CD4-positive, CD25-positive, alpha-beta regulatory T cell (primary cell): ENCODE measurements around the gene AP3S1. TPM values are rescaled to one million over a fixed set of nuclear protein-coding genes. Genes with fewer than 3 reads are reported as not detected.

Experiments
- ATAC-seq, 2 donors: fragments of 150-1000 bp; cut with Tn5 transposase; one replicate each; pipeline ENCODE4 v1.10.0; 2021; ENCODE audit warnings: low read depth in 2 of 2, moderate number of reproducible peaks in 2 of 2, moderate library complexity in 1 of 2
- DNase-seq, 3 donors: peaks; one replicate each; pipeline versions ENCODE4 v3.0.0 to v3.0.0-alpha.2; 2012 to 2022; ENCODE audit warnings: mixed read lengths in 1 of 3
- H3K27ac ChIP-seq: one replicate; pipeline ENCODE4 v1.7.0; 2013; ENCODE audit warnings: mild to moderate bottlenecking, low read length; ENCODE audit not compliant: insufficient read depth, poor library complexity, severe bottlenecking
- H3K27me3 ChIP-seq: one replicate; pipeline ENCODE4 v1.7.0; 2013; ENCODE audit warnings: low read length; ENCODE audit not compliant: control insufficient read depth, insufficient read depth
- H3K36me3 ChIP-seq: one replicate; pipeline ENCODE4 v1.7.0; 2013; ENCODE audit warnings: mild to moderate bottlenecking, low read length, moderate library complexity; ENCODE audit not compliant: control insufficient read depth, insufficient read depth
- H3K4me1 ChIP-seq: 2 replicates; pipeline ENCODE4 v1.7.0; 2013; ENCODE audit warnings: mild to moderate bottlenecking, low read length; ENCODE audit not compliant: insufficient read depth, control insufficient read depth, poor library complexity, severe bottlenecking
- H3K4me3 ChIP-seq: one replicate; pipeline ENCODE4 v1.7.0; 2013; ENCODE audit warnings: low read depth, mild to moderate bottlenecking, low read length, moderate library complexity
- H3K9me3 ChIP-seq, 2 experiments: 1 replicate in 1 of 2; 2 replicates in 1 of 2; pipeline ENCODE4 v1.7.0; 2013; ENCODE audit warnings: low read length in 2 of 2, mild to moderate bottlenecking in 1 of 2, moderate library complexity in 1 of 2; ENCODE audit not compliant: control insufficient read depth in 2 of 2
- H3K27ac Mint-ChIP-seq, 3 donors: one replicate each; pipeline ENCODE4 v1.8.0; 2020 to 2022; ENCODE audit warnings: mild to moderate bottlenecking in 3 of 3, mixed read lengths in 3 of 3, moderate library complexity in 2 of 3
- H3K27me3 Mint-ChIP-seq: one replicate; pipeline ENCODE4 v1.8.0; 2022; ENCODE audit warnings: mild to moderate bottlenecking, mixed read lengths
- H3K36me3 Mint-ChIP-seq: one replicate; pipeline ENCODE4 v1.8.0; 2020; ENCODE audit warnings: mixed read lengths
- H3K4me1 Mint-ChIP-seq, 4 donors: one replicate each; pipeline ENCODE4 v1.8.0; 2020 to 2022; ENCODE audit warnings: mixed read lengths in 4 of 4, mild to moderate bottlenecking in 1 of 4
- H3K4me3 Mint-ChIP-seq, 4 donors: one replicate each; pipeline ENCODE4 v1.8.0; 2020 to 2022; ENCODE audit warnings: mild to moderate bottlenecking in 4 of 4, mixed read lengths in 4 of 4, moderate library complexity in 3 of 4
- H3K9me3 Mint-ChIP-seq, 7 donors: one replicate each; pipeline ENCODE4 v1.8.0; 2020 to 2022; ENCODE audit warnings: mixed read lengths in 7 of 7, mild to moderate bottlenecking in 3 of 7, moderate library complexity in 2 of 7
- polyA plus RNA-seq, 4 donors: library from polyadenylated mRNA; unstranded; fragments of 300-500 nt; fragmentation: Illumina TruSeq; gene quantifications; one replicate each; pipeline ENCODE4 v1.2.3, GENCODE V29; 2021
- total RNA-seq: library from RNA; stranded (reverse); gene quantifications from one replicate; pipeline ENCODE4 v1.2.3, GENCODE V29; 2022

AP3S1 gene
- total and polyA plus RNA-seq, 5 donors from 2014 or later = 39.5 to 77.5 (median 62.1) TPM

GRCh38 chr5:115941051-115941675 lies 99.4 kb downstream of the AP3S1 start:
- no peak overlapping the region for H3K27ac ChIP-seq
- no peaks in the 10 kb centered on the region for H3K4me1 Mint-ChIP-seq
- H3K9me3 Mint-ChIP-seq = peaks cover 0 to 8% (median 3%) of the 10 kb centered on the region in 7 donors
- no peak overlapping the region for H3K27ac Mint-ChIP-seq
- no peaks in the 10 kb centered on the region for H3K27me3 ChIP-seq
- H3K4me1 ChIP-seq = no peaks in the 10 kb centered on the region
- no peaks in the 10 kb centered on the region for H3K36me3 Mint-ChIP-seq
- H3K9me3 ChIP-seq = no peaks in the 10 kb centered on the region
- no peak overlapping the region for H3K4me3 ChIP-seq
- no peak for DNase-seq
- H3K27me3 Mint-ChIP-seq = peaks cover 8% of the 10 kb centered on the region
- no peak overlapping the region for H3K4me3 Mint-ChIP-seq
- H3K36me3 ChIP-seq = no peaks in the 10 kb centered on the region
- no peak for ATAC-seq

DNA sequence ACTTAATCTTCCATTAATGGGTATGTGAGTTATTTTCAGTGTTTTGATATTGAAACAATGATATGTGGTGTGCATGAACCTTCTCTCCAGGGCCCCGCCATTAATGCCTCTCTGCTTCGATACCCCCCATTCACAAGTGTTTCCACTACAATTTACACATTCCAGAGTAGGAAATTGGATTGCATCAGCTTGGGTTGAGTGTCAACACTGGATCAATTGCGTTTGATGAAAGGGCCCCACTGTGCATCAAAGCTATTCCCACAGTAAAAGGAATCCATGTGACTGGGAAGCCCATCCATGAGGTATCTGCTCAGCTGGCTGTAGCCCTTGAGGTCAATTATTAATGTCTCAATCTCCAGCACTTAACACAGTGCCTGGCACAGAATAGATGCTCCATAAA lies 102.8 kb downstream of the AP3S1 start:
- no peak overlapping the region for H3K4me3 ChIP-seq
- H3K36me3 Mint-ChIP-seq = no peaks in the 10 kb centered on the region
- H3K27ac ChIP-seq = no peak overlapping the region

DNA sequence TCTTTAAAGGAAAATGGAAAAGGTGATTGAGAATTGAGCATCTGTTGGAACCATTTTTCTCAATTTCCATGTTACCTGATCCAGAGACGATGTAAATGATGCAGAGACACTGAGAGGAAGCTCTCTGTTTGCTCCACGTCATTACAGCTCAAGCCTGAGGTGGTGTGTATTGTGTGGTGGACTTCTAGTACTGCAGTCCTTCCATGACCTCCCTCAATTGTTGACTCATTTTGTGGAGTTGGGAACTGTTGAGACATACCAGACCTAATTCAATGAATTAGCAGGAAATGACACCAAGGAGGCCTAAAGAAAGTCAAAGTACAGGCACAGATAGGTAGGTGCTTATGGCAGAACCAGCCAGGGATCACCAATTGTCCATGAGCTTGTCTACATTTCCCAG lies 104.9 kb downstream of the AP3S1 start:
- no peaks in the 10 kb centered on the region for H3K9me3 ChIP-seq
- H3K4me1 Mint-ChIP-seq = no peaks in the 10 kb centered on the region
- no peak overlapping the region for H3K4me3 Mint-ChIP-seq
- no peak overlapping the region for H3K27ac Mint-ChIP-seq
- H3K4me1 ChIP-seq = no peaks in the 10 kb centered on the region
- no peaks in the 10 kb centered on the region for H3K36me3 ChIP-seq
- peaks cover 17% of the 10 kb centered on the region for H3K27me3 Mint-ChIP-seq
- no peaks in the 10 kb centered on the region for H3K27me3 ChIP-seq
- peaks cover 0 to 4% (median 0%) of the 10 kb centered on the region in 7 donors for H3K9me3 Mint-ChIP-seq
- H3K27ac ChIP-seq = no peak overlapping the region
- no peak overlapping the region for H3K4me3 ChIP-seq
- DNase-seq (no peak), ATAC-seq (no peak)
- H3K36me3 Mint-ChIP-seq = no peaks in the 10 kb centered on the region

More for the DNA sequence above, 102.8 kb downstream of the AP3S1 start:
- ATAC-seq (no peak), DNase-seq (no peak)
- Histone ChIP-seq H3K9me3 (no peaks in the 10 kb centered on the region), H3K27me3 (no peaks in the 10 kb centered on the region), H3K4me1 (no peaks in the 10 kb centered on the region), H3K36me3 (no peaks in the 10 kb centered on the region)
- no peak overlapping the region for H3K4me3 Mint-ChIP-seq
- H3K9me3 Mint-ChIP-seq = peaks cover 0 to 8% (median 3%) of the 10 kb centered on the region in 7 donors
- no peak overlapping the region for H3K27ac Mint-ChIP-seq
- H3K27me3 Mint-ChIP-seq = peaks cover 12% of the 10 kb centered on the region
- H3K4me1 Mint-ChIP-seq = no peaks in the 10 kb centered on the region

GRCh38 chr5:115947260-115947659 lies 105.5 kb downstream of the AP3S1 start:
- Histone ChIP-seq H3K4me3 (no peak overlapping the region), H3K27ac (no peak overlapping the region), H3K27me3 (no peaks in the 10 kb centered on the region), H3K9me3 (no peaks in the 10 kb centered on the region), H3K36me3 (no peaks in the 10 kb centered on the region), H3K4me1 (no peaks in the 10 kb centered on the region)
- Mint-ChIP-seq H3K27ac (no peak overlapping the region), H3K27me3 (peaks cover 19% of the 10 kb centered on the region), H3K4me1 (no peaks in the 10 kb centered on the region), H3K4me3 (no peak overlapping the region), H3K36me3 (no peaks in the 10 kb centered on the region), H3K9me3 (peaks cover 0 to 3% (median 0%) of the 10 kb centered on the region in 7 donors)
- DNase-seq (no peak), ATAC-seq (no peak)

GRCh38 chr5:115948091-115948534 lies 106.4 kb downstream of the AP3S1 start:
- Mint-ChIP-seq H3K4me3 (no peak overlapping the region), H3K36me3 (no peaks in the 10 kb centered on the region), H3K27me3 (peaks cover 14% of the 10 kb centered on the region), H3K27ac (no peak overlapping the region), H3K4me1 (no peaks in the 10 kb centered on the region), H3K9me3 (peaks cover 0 to 3% (median 0%) of the 10 kb centered on the region in 7 donors)
- peaks cover 3% of the 10 kb centered on the region for H3K27me3 ChIP-seq
- no peak for DNase-seq
- H3K4me1 ChIP-seq = no peaks in the 10 kb centered on the region
- no peak overlapping the region for H3K27ac ChIP-seq
- no peak overlapping the region for H3K4me3 ChIP-seq
- H3K9me3 ChIP-seq = no peaks in the 10 kb centered on the region
- no peak for ATAC-seq
- H3K36me3 ChIP-seq = no peaks in the 10 kb centered on the region

GRCh38 chr5:115949096-115949495 lies 107.4 kb downstream of the AP3S1 start:
- Mint-ChIP-seq H3K27ac (no peak overlapping the region), H3K36me3 (no peaks in the 10 kb centered on the region), H3K4me3 (no peak overlapping the region), H3K9me3 (peaks cover 0 to 7% (median 0%) of the 10 kb centered on the region in 7 donors), H3K4me1 (no peaks in the 10 kb centered on the region), H3K27me3 (peaks cover 14% of the 10 kb centered on the region)
- H3K27me3 ChIP-seq = peaks cover 3% of the 10 kb centered on the region
- no peak overlapping the region for H3K4me3 ChIP-seq
- no peaks in the 10 kb centered on the region for H3K9me3 ChIP-seq
- no peak for DNase-seq
- no peak for ATAC-seq
- no peaks in the 10 kb centered on the region for H3K4me1 ChIP-seq
- H3K27ac ChIP-seq = no peak overlapping the region
- no peaks in the 10 kb centered on the region for H3K36me3 ChIP-seq

DNA sequence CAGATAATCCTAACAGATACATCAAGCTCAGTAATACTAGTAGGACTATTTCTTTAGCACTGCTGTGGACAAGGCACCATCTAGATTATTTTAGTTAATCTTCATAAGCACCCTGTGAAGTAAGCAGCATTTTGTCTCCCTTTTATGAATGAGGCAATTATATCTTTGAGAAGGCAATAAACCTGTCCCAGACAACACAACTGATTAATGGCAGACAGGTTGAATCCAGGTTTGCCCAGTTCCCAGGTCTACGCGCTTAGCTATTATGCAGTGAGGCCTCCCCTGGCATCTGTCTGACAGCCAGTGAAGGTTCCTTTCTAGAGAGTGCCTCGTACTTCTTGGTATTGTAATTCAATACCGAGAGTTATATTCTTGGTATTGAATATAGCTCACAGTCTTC lies 110.9 kb downstream of the AP3S1 start:
- Histone ChIP-seq H3K4me1 (no peaks in the 10 kb centered on the region), H3K9me3 (no peaks in the 10 kb centered on the region), H3K36me3 (no peaks in the 10 kb centered on the region), H3K4me3 (no peak overlapping the region), H3K27ac (no peak overlapping the region), H3K27me3 (peaks cover 3% of the 10 kb centered on the region)
- no peaks in the 10 kb centered on the region for H3K36me3 Mint-ChIP-seq
- H3K27ac Mint-ChIP-seq = no peak overlapping the region
- DNase-seq = no peak
- no peaks in the 10 kb centered on the region for H3K4me1 Mint-ChIP-seq
- ATAC-seq = no peak
- H3K4me3 Mint-ChIP-seq = no peak overlapping the region
- H3K27me3 Mint-ChIP-seq = peaks cover 14% of the 10 kb centered on the region
- H3K9me3 Mint-ChIP-seq = peaks cover 0 to 5% (median 0%) of the 10 kb centered on the region in 7 donors

- Mint-ChIP-seq H3K27me3 (peaks cover 12% of the 10 kb centered on the region), H3K4me1 (no peaks in the 10 kb centered on the region), H3K9me3 (peaks cover 0 to 7% (median 0%) of the 10 kb centered on the region in 7 donors), H3K36me3 (peaks cover under 1% of the 10 kb centered on the region), H3K27ac (no peak overlapping the region), H3K4me3 (no peak overlapping the region)
- peaks cover 5% of the 10 kb centered on the region for H3K27me3 ChIP-seq
- ATAC-seq = no peak
- H3K4me1 ChIP-seq = no peaks in the 10 kb centered on the region
- H3K27ac ChIP-seq = no peak overlapping the region
- H3K9me3 ChIP-seq = no peaks in the 10 kb centered on the region
- no peaks in the 10 kb centered on the region for H3K36me3 ChIP-seq
- DNase-seq = no peak
- H3K4me3 ChIP-seq = no peak overlapping the region
These were observed 112.4 kb downstream of the AP3S1 start for GRCh38 chr5:115954144-115954543.
